ENCODE data around the gene GABRR2.

DNA sequence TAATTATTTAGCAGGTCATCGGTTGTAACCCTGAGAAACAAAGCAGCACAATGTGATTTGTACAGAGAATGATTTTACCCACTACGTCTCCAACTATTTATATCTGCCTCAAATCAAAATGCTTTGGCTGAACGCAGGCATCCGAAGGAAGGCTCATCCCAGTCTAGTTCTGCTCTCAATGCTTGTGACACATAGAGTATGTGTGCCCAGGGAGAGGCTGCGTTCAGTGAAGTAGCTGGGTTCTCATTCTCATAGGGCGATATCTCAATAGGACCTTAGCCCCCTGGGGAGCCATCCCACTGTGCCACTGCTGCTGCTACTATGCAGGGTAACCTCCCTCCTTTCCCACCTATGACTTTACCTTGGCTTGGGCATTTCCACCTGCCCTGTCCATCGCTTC is 407 bp downstream of the GABRR2 start:
- TF ChIP-seq, protein P1, sequence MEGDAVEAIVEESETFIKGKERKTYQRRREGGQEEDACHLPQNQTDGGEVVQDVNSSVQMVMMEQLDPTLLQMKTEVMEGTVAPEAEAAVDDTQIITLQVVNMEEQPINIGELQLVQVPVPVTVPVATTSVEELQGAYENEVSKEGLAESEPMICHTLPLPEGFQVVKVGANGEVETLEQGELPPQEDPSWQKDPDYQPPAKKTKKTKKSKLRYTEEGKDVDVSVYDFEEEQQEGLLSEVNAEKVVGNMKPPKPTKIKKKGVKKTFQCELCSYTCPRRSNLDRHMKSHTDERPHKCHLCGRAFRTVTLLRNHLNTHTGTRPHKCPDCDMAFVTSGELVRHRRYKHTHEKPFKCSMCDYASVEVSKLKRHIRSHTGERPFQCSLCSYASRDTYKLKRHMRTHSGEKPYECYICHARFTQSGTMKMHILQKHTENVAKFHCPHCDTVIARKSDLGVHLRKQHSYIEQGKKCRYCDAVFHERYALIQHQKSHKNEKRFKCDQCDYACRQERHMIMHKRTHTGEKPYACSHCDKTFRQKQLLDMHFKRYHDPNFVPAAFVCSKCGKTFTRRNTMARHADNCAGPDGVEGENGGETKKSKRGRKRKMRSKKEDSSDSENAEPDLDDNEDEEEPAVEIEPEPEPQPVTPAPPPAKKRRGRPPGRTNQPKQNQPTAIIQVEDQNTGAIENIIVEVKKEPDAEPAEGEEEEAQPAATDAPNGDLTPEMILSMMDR (IDR thresholded peaks at IDR 0.05) = no peak
- TF ChIP-seq POLR2A (IDR thresholded peaks at IDR 0.05) = no peak

Measured in uterus (tissue), 2 donors.